Measurements from ENCODE around the gene NUP93. TPM values are rescaled to one million over a fixed set of nuclear protein-coding genes. Genes with fewer than 3 reads are reported as not detected.

The NUP93 gene
- total RNA-seq, 2 experiments from 2014 or later, result 45.6 to 47.2 TPM

- no peak overlapping the region for H3K27ac Mint-ChIP-seq
- Histone ChIP-seq H3K27ac (ENCODE audit: low read depth in 1 of 2, low read length in 2 of 2) (no peak overlapping the region), H3K9me3 (ENCODE audit: control insufficient read depth in 1 of 2, insufficient read depth in 1 of 2, low read length in 2 of 2) (no peaks in the 10 kb centered on the region), H3K36me3 (ENCODE audit: insufficient read depth, low read length) (peaks cover 13% of the 10 kb centered on the region), H3K4me3 (ENCODE audit: low read length) (no peak overlapping the region), H3K27me3 (ENCODE audit: control insufficient read depth in 1 of 2, insufficient read depth in 2 of 2, low read length in 2 of 2) (no peaks in the 10 kb centered on the region), H3K4me1 (ENCODE audit: insufficient read depth, low read length) (no peaks in the 10 kb centered on the region)
- CTCF ChIA-PET, result no interaction called here
- H3K36me3 Mint-ChIP-seq (ENCODE audit: low read depth), result peaks cover 52% of the 10 kb centered on the region
- no peaks in the 10 kb centered on the region for H3K27me3 Mint-ChIP-seq
- H3K9me3 Mint-ChIP-seq, result no peaks in the 10 kb centered on the region
- H3K4me1 Mint-ChIP-seq (ENCODE audit: low read depth), result peaks cover 31% of the 10 kb centered on the region
- ATAC-seq (ENCODE audit: poor library complexity) (no peak), DNase-seq (no peak)
- POLR2A ChIA-PET, result no interaction called here
- intact Hi-C loops (cut with DNase I, micrococcal nuclease), result no loop called here
- H3K4me3 Mint-ChIP-seq, result no peak overlapping the region
- TF ChIP-seq CTCF (IDR thresholded peaks at IDR 0.05), result no peak
Observed at GRCh38 chr16:56747486-56748045, 17.6 kb downstream of the NUP93 start.

DNA sequence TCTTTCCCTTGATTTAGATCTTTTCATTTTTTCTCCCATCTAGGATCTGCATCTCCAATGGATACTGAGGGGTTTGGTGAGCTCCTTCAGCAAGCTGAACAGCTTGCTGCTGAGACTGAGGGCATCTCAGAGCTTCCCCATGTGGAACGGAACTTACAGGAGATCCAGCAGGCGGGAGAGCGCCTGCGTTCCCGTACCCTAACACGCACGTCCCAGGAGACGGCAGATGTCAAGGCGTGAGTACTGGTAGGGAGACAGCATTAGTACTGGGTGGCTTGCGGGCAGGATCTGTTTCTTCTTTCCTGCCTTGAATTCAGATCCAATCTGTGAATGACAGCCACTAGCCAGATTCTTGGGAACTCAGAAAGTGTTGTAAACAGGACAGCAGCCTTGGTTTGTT lies 18.3 kb downstream of the NUP93 start:
- Histone ChIP-seq H3K27ac (ENCODE audit: low read depth in 1 of 2, low read length in 2 of 2) (no peak overlapping the region), H3K36me3 (ENCODE audit: insufficient read depth, low read length) (peaks cover 13% of the 10 kb centered on the region), H3K9me3 (ENCODE audit: control insufficient read depth in 1 of 2, insufficient read depth in 1 of 2, low read length in 2 of 2) (no peaks in the 10 kb centered on the region), H3K4me3 (ENCODE audit: low read length) (no peak overlapping the region), H3K4me1 (ENCODE audit: insufficient read depth, low read length) (no peaks in the 10 kb centered on the region), H3K27me3 (ENCODE audit: control insufficient read depth in 1 of 2, insufficient read depth in 2 of 2, low read length in 2 of 2) (no peaks in the 10 kb centered on the region)
- no peaks in the 10 kb centered on the region for H3K27me3 Mint-ChIP-seq
- H3K4me1 Mint-ChIP-seq (ENCODE audit: low read depth), result peaks cover 29% of the 10 kb centered on the region
- TF ChIP-seq CTCF (IDR thresholded peaks at IDR 0.05), result no peak
- H3K4me3 Mint-ChIP-seq, result no peak overlapping the region
- ChIA-PET CTCF (no interaction called here), POLR2A (no interaction called here)
- DNase-seq, result no peak
- H3K36me3 Mint-ChIP-seq (ENCODE audit: low read depth), result peaks cover 58% of the 10 kb centered on the region
- H3K27ac Mint-ChIP-seq, result no peak overlapping the region
- no peaks in the 10 kb centered on the region for H3K9me3 Mint-ChIP-seq
- intact Hi-C loops (cut with DNase I, micrococcal nuclease), result no loop called here
- ATAC-seq (ENCODE audit: poor library complexity), result no peak

DNA sequence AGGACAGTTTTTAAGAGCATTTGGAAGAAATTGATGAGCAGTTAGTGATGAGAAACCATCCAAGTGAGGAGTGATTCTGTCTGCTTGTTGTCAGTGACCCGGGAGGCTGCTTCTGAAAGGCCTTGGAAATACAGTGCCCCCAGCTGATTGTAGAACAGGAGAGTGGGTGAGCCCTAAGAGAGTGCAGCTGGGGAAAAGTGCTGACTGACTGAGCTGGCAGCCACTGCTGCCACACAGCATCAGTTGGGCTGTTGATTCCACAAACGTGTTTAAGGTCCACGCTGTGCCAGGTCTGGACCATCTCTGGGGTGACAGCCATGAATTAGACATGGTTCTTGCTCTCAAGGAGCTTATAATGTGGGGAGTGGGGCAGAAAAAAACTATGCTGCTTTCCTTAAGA lies 18.9 kb downstream of the NUP93 start:
- no peak overlapping the region for H3K27ac Mint-ChIP-seq

More for the DNA sequence above, 18.9 kb downstream of the NUP93 start:
- no peak overlapping the region for H3K4me3 ChIP-seq (ENCODE audit: low read length)
- no peak overlapping the region for H3K27ac ChIP-seq (ENCODE audit: low read depth in 1 of 2, low read length in 2 of 2)
- Mint-ChIP-seq H3K4me1 (ENCODE audit: low read depth) (peaks cover 28% of the 10 kb centered on the region), H3K36me3 (ENCODE audit: low read depth) (peaks cover 65% of the 10 kb centered on the region), H3K4me3 (no peak overlapping the region), H3K27me3 (no peaks in the 10 kb centered on the region), H3K9me3 (peaks cover under 1% of the 10 kb centered on the region)
- no peak for ATAC-seq (ENCODE audit: poor library complexity)
- ChIA-PET POLR2A (no interaction called here), CTCF (interaction anchor here (0.6 kb wide), 1 partner anchor 110 kb away, joined by 3 read pairs; no protein-coding TSS in a partner anchor)
- H3K36me3 ChIP-seq (ENCODE audit: insufficient read depth, low read length), result peaks cover 13% of the 10 kb centered on the region
- H3K27me3 ChIP-seq (ENCODE audit: control insufficient read depth in 1 of 2, insufficient read depth in 2 of 2, low read length in 2 of 2), result no peaks in the 10 kb centered on the region
- no peak for TF ChIP-seq CTCF (IDR thresholded peaks at IDR 0.05)
- no peak for DNase-seq
- no peaks in the 10 kb centered on the region for H3K9me3 ChIP-seq (ENCODE audit: control insufficient read depth in 1 of 2, insufficient read depth in 1 of 2, low read length in 2 of 2)
- intact Hi-C loops (cut with DNase I, micrococcal nuclease), result no loop called here
- H3K4me1 ChIP-seq (ENCODE audit: insufficient read depth, low read length), result no peaks in the 10 kb centered on the region

Measured in CD4-positive, alpha-beta T cell (primary cell).